HT1080 (cell line): ENCODE results near the gene GPR135. TPM values are rescaled to one million over a fixed set of nuclear protein-coding genes. Genes with fewer than 3 reads are reported as not detected.

Source experiments
- DNase-seq: peaks from one replicate; pipeline ENCODE4 v3.0.0-alpha.2; 2015; ENCODE audit warnings: low read depth
- total RNA-seq: library from RNA; depleted of rRNA; stranded (reverse); fragments of >200 nt; shearing (Covaris generic); gene quantifications from 2 replicates; pipeline ENCODE4 v1.2.3, GENCODE V29; 2014; rRNA removed

GPR135 gene
- total RNA-seq, 1 experiment from 2014 or later, result 0.84 TPM

GRCh38 chr14:59424341-59425071, 40.7 kb downstream of the GPR135 start:
- no peak for DNase-seq

GRCh38 chr14:59422069-59422881, 42.9 kb downstream of the GPR135 start:
- peak; percentile 24 for DNase-seq

GRCh38 chr14:59419303-59419702, 45.9 kb downstream of the GPR135 start:
- no peak for DNase-seq

GRCh38 chr14:59417311-59417710, 47.9 kb downstream of the GPR135 start:
- DNase-seq, result no peak

GRCh38 chr14:59415836-59416602, 49.2 kb downstream of the GPR135 start:
- no peak for DNase-seq

Other genes with a start within 250 kb of the GPR135 start
- 39.9 and 41.6 TPM in 2 replicates for gene L3HYPDH, start 19.0 kb upstream of the GPR135 start, total RNA-seq
- gene JKAMP, start 19.1 kb upstream of the GPR135 start, total RNA-seq, result 54.4 and 77.1 TPM in 2 replicates
- not detected in 2 replicates for gene CCDC175, start 111.4 kb upstream of the GPR135 start, total RNA-seq